Loucy (cell line): ENCODE measurements around the gene COL25A1.

Experiments
- H2AFZ ChIP-seq: fragments of 200-600 bp; sonication (generic); 2 replicates; pipeline ENCODE4 v1.6.0; 2016; ENCODE audit warnings: antibody characterized with exemption, mild to moderate bottlenecking, low read length, moderate library complexity
- H3F3A ChIP-seq: fragments of 200-600 bp; 2 replicates; pipeline ENCODE4 v1.6.0; 2016; ENCODE audit warnings: antibody characterized with exemption, low read depth, mild to moderate bottlenecking
- H3K27me3 ChIP-seq: fragments of 200-600 bp; sonication (generic); 2 replicates; pipeline ENCODE4 v1.6.1; 2014; ENCODE audit warnings: low read length, mild to moderate bottlenecking; ENCODE audit not compliant: insufficient read depth, poor library complexity, severe bottlenecking
- H3K36me3 ChIP-seq: fragments of 200-600 bp; sonication (generic); 2 replicates; pipeline ENCODE4 v1.6.1; 2016; ENCODE audit warnings: low read length; ENCODE audit not compliant: insufficient read depth
- H3K4me1 ChIP-seq: fragments of 200-600 bp; sonication (generic); 2 replicates; pipeline ENCODE4 v1.5.1; 2014; ENCODE audit warnings: low read length, mild to moderate bottlenecking; ENCODE audit not compliant: insufficient read depth, poor library complexity, severe bottlenecking
- H3K4me2 ChIP-seq: fragments of 200-600 bp; sonication (generic); 2 replicates; pipeline ENCODE4 v1.6.0; 2014; ENCODE audit warnings: antibody characterized with exemption, low read length, low read depth, mild to moderate bottlenecking; ENCODE audit not compliant: poor library complexity, severe bottlenecking
- H3K4me3 ChIP-seq: fragments of 200-600 bp; sonication (generic); 2 replicates; pipeline ENCODE4 v1.5.1; 2014; ENCODE audit warnings: low read length, mild to moderate bottlenecking, mixed read lengths; ENCODE audit not compliant: poor library complexity, severe bottlenecking
- H3K79me2 ChIP-seq: fragments of 200-600 bp; sonication (generic); 2 replicates; pipeline ENCODE4 v1.6.1; 2014; ENCODE audit warnings: low read length; ENCODE audit not compliant: insufficient read depth
- H3K9ac ChIP-seq: fragments of 200-600 bp; sonication (generic); 2 replicates; pipeline ENCODE4 v1.6.0; 2014; ENCODE audit warnings: mild to moderate bottlenecking, low read depth, low read length, moderate library complexity; ENCODE audit not compliant: poor library complexity, severe bottlenecking
- H3K9me2 ChIP-seq: fragments of 200-600 bp; sonication (generic); replicated peaks from 2 replicates; pipeline ENCODE4 v1.6.1; 2016; ENCODE audit warnings: low read depth, low read length, mixed read lengths
- H3K9me3 ChIP-seq: fragments of 200-600 bp; sonication (generic); 2 replicates; pipeline ENCODE4 v1.6.1; 2014; ENCODE audit warnings: mild to moderate bottlenecking, antibody characterized with exemption, low read length, low read depth; ENCODE audit not compliant: insufficient read depth
- H4K20me1 ChIP-seq: fragments of 200-600 bp; sonication (generic); 2 replicates; pipeline ENCODE4 v1.6.0; 2014; ENCODE audit warnings: antibody characterized with exemption, low read length, mild to moderate bottlenecking; ENCODE audit not compliant: insufficient read depth, poor library complexity, severe bottlenecking
- CTCF ChIP-seq: fragments of 200-600 bp; sonication (generic); conservative IDR thresholded peaks from 2 replicates; pipeline ENCODE4 v1.5.1; 2014; ENCODE audit warnings: mild to moderate bottlenecking, antibody characterized with exemption, low read length
- EZH2phosphoT487 ChIP-seq: fragments of 200-600 bp; IDR thresholded peaks from 2 replicates; pipeline ENCODE4 v1.6.1; 2018; ENCODE audit warnings: antibody characterized with exemption, mild to moderate bottlenecking, moderate library complexity, borderline replicate concordance

COL25A1 gene

GRCh38 chr4:109125084-109125483 lies 177.4 kb downstream of the COL25A1 start:
- Histone ChIP-seq H2AFZ (peak overlapping the region; percentile 54; the same call in 1 of the 2 replicates), H3K4me1 (peaks cover 8% of the 10 kb centered on the region), H4K20me1 (no peaks in the 10 kb centered on the region), H3F3A (no peaks in the 10 kb centered on the region), H3K9me3 (no peaks in the 10 kb centered on the region), H3K9me2 (no peaks in the 10 kb centered on the region), H3K9ac (no peak overlapping the region), H3K4me3 (no peak overlapping the region), H3K36me3 (no peaks in the 10 kb centered on the region), H3K27me3 (no peaks in the 10 kb centered on the region), H3K4me2 (peak overlapping the region; percentile 1), H3K79me2 (no peaks in the 10 kb centered on the region)
- TF ChIP-seq EZH2phosphoT487 (no peak), CTCF (no peak)

GRCh38 chr4:109123951-109124350 lies 178.5 kb downstream of the COL25A1 start:
- no peak overlapping the region for H3K4me2 ChIP-seq
- TF ChIP-seq EZH2phosphoT487 (no peak), CTCF (no peak)
- no peaks in the 10 kb centered on the region for H3K9me3 ChIP-seq
- no peaks in the 10 kb centered on the region for H3K9me2 ChIP-seq
- no peaks in the 10 kb centered on the region for H3K36me3 ChIP-seq
- no peak overlapping the region for H3K4me3 ChIP-seq
- H3K9ac ChIP-seq, result no peak overlapping the region
- H2AFZ ChIP-seq, result no peak overlapping the region
- no peaks in the 10 kb centered on the region for H4K20me1 ChIP-seq
- no peaks in the 10 kb centered on the region for H3K27me3 ChIP-seq
- H3K4me1 ChIP-seq, result peaks cover 8% of the 10 kb centered on the region
- no peaks in the 10 kb centered on the region for H3K79me2 ChIP-seq
- no peaks in the 10 kb centered on the region for H3F3A ChIP-seq

- TF ChIP-seq EZH2phosphoT487 (no peak), CTCF (no peak)
- no peak overlapping the region for H3K4me2 ChIP-seq
- H3F3A ChIP-seq, result no peaks in the 10 kb centered on the region
- peaks cover 8% of the 10 kb centered on the region for H3K4me1 ChIP-seq
- no peaks in the 10 kb centered on the region for H3K9me3 ChIP-seq
- H4K20me1 ChIP-seq, result no peaks in the 10 kb centered on the region
- no peaks in the 10 kb centered on the region for H3K36me3 ChIP-seq
- no peak overlapping the region for H3K9ac ChIP-seq
- no peaks in the 10 kb centered on the region for H3K27me3 ChIP-seq
- no peaks in the 10 kb centered on the region for H3K79me2 ChIP-seq
- no peak overlapping the region for H3K4me3 ChIP-seq
- no peak overlapping the region for H2AFZ ChIP-seq
- no peaks in the 10 kb centered on the region for H3K9me2 ChIP-seq
Measured at GRCh38 chr4:109121561-109121960, 180.9 kb downstream of the COL25A1 start.
